Right cardiac atrium (tissue), 5 donors: ENCODE results near the gene SLC9A5. TPM values are rescaled to one million over a fixed set of nuclear protein-coding genes. Genes with fewer than 3 reads are reported as not detected.
A peak's percentile ranks its signal among the peaks of the same experiment; 100 is the strongest.

ENCODE experiments used
- ATAC-seq, 2 donors: fragments of 200-7000 bp; cut with Tn5 transposase; one replicate each; pipeline versions ENCODE4 v1.8.0 to v1.9.1; 2020; ENCODE audit warnings: moderate library complexity in 2 of 2, mild to moderate bottlenecking in 1 of 2
- DNase-seq, 3 donors: peaks; one replicate each; pipeline ENCODE4 v3.0.0-alpha.2; 2020
- H3K27ac ChIP-seq: one replicate; pipeline ENCODE4 v1.5.1; 2013; ENCODE audit warnings: mild to moderate bottlenecking, low read length, control low read depth, moderate library complexity
- H3K27me3 ChIP-seq: one replicate; pipeline ENCODE4 v1.6.1; 2013; ENCODE audit not compliant: control insufficient read depth, insufficient read depth
- H3K4me1 ChIP-seq: one replicate; pipeline ENCODE4 v1.6.1; 2013; ENCODE audit warnings: low read length; ENCODE audit not compliant: control insufficient read depth, insufficient read depth
- H3K4me3 ChIP-seq: one replicate; pipeline ENCODE4 v1.5.1; 2013; ENCODE audit warnings: low read length, control low read depth
- H3K9me3 ChIP-seq: one replicate; pipeline ENCODE4 v1.6.1; 2013; ENCODE audit warnings: low read length; ENCODE audit not compliant: control insufficient read depth
- WGBS: extraction: QIAGEN DNeasy Blood & Tissue Kit; methylation state at CpG from one replicate; pipeline ENCODE4 v1.1.7; 2013; 5-methylcytosine and 5-hydroxymethylcytosine counted together
- intact Hi-C, 4 donors: fragments of 100-400 bp; cut with DNase I; formaldehyde crosslinking; loops; one replicate each; pipeline versions ENCODE4 v1.11.0 to v1.14.0; 2022 to 2023
- polyA plus RNA-seq: library from polyadenylated mRNA; stranded (reverse); fragments of 200-250 nt; gene quantifications from one replicate; pipeline ENCODE4 v1.2.3, GENCODE V29; 2013
- total RNA-seq, 4 donors: library from RNA; stranded (reverse); fragmentation: NEBNext Ultra II Directional; extraction: Animal tissue kit (Norgen Biotek cat#: 25700); gene quantifications; one replicate each; pipeline ENCODE4 v1.2.1, GENCODE V29; 2021
- donor health status: healthy with polysubstance abuse.
- donor health status: DM: no; HTN: yes; CAD: no.
- donor health status: DM: no; HTN: no; CAD: no.
- donor health status: DM: no; HTN: yes; CAD: no; lungs with severe emphysema.
- donor health status: DM: yes; HTN: yes; CAD: no.

Gene SLC9A5
- total and polyA plus RNA-seq, 5 donors = 1.9 to 2.9 (median 2.3) TPM

DNA sequence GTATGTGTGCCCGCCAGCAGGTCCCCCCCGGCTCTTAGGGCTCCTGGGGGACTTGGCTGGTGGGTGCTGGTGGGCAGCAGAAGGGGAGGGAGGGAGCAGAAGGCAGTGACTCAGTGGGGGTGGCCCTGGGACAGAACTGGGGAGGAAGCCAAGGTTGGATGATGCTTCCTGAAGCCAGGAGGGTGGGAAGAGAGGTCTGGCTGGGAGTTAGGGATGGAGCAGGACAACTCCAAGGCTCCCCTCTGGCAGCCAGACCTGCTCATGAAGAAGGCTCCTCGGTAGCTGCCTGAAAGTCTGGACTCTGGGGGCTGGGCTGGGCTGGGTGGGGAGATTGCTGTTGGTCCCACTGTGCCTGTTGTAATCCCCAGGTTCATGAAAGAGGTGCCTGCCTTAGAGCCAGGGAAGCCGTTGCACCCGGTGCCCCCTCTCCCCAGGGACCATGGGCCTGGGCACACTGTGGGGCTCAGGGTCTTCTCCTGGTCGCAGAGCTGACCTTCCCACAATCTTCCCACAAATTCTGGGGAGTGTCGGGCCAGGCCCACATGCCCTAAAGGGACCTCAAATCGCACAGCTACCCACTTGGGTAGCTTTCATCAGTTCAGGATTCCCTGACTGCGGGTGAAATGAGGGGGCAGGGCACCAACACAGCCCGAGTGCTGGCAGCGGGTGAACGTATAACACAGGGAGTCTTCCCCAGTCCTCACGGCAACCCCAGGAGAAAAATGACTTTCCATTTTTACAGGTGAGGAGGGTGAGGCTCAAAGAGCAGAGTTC lies 29.4 kb downstream of the SLC9A5 start:
- peak overlapping the region; percentile 40 for H3K27ac ChIP-seq
- DNase-seq (peak in 1 of 3 donors; percentile 59), ATAC-seq (peak; percentile 24 to 64)
- H3K4me1 ChIP-seq = peaks cover 2% of the 10 kb centered on the region
- 68% methylated on average over 13 of the region's 13 CpGs for WGBS
- H3K27me3 ChIP-seq = no peaks in the 10 kb centered on the region
- intact Hi-C loops = no loop called here
- no peaks in the 10 kb centered on the region for H3K9me3 ChIP-seq
- H3K4me3 ChIP-seq = peak overlapping the region; percentile 59

DNA sequence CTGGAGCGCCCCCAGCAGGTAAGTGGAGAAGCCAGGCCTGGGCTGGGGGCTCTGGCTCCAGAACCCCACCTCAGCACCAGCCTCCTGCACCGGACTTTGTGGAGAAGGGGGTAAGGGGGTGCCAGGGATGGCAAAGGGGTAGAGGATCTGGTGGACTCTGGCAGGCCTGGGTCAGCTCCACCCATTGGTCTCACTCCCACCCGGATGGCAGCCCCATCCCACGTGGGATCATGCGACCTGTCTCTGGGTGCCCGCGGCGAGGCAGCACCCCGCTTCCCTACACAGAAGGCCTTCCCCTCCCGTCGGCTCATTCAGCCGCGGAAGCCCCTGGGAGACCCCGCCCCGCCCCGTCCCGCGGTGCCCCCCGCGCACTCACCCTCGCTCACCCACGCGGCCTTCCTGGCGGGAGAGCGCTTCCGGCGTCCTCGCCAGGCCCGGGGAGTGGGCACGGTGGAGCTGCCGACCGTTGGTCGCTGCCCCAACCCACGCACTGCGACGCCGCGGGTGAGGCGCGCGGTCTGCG lies 30.1 kb downstream of the SLC9A5 start:
- DNase-seq = peak; percentile 43 to 69 (median 69)

DNA sequence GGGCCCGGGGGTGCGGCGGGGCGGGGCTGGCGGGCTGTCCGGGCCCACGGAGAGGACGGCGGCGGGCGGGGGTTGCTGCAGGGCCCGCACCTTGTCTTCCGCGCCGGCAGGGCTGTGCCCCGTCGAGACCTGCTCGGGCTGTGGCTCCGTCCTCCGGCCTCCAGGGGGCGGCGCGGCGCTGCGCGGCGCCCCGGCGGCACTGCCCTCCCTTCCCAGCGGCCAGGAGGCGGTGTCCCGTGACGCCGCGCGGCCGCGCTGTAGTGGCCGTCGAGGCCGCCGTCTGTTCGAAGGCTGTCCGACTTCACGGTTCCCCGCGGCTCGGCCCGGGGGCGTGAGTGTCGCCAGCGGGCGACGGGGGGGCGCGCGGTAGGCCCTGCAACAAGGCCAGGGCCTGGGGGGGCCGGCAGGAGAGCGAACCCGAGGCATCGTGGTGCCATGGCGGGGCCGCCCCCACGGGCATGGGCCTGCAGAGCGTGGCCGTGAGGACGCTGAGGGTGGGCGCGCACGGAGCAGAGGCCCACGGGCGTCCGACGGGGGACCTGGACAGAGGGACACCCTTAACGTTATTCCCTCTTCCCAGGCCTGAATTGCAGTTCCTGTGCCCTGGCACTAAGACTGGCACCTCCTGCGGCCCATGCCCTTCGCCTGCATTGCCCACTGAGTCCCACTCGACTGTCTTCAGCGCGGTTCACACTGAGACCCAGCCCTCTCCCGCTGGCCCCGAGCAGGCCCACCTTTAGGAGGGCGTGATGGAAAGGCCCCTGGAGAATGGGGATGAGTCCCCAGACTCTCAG lies 30.7 kb downstream of the SLC9A5 start, which contains the start of gene PLEKHG4:
Gene PLEKHG4 (plus strand): TSS at position 237 of the 794 bp plus-strand sequence. CDS start 513 bp downstream, at position 750.
- Histone ChIP-seq H3K27ac (no peak within 1 kb of the TSS), H3K27me3 (no peaks in the 10 kb centered on the region), H3K9me3 (no peaks in the 10 kb centered on the region), H3K4me1 (peaks cover 2% of the 10 kb centered on the region), H3K4me3 (peak within 1 kb of the TSS; percentile 59)
- WGBS = 25% methylated on average over 83 of the region's 83 CpGs
- DNase-seq (peak; percentile 69 to 90 (median 88)), ATAC-seq (peak; percentile 83 to 88)
- intact Hi-C loops = loop anchor here in 1 of 4 donors (10.0 kb wide), 1 partner anchor 125 kb away; no protein-coding TSS in a partner anchor

More for the DNA sequence above, 30.1 kb downstream of the SLC9A5 start:
- H3K9me3 ChIP-seq = no peaks in the 10 kb centered on the region
- no peaks in the 10 kb centered on the region for H3K27me3 ChIP-seq
- H3K27ac ChIP-seq = no peak overlapping the region
- peak overlapping the region; percentile 59 for H3K4me3 ChIP-seq
- 4% methylated on average over 42 of the region's 42 CpGs for WGBS
- H3K4me1 ChIP-seq = peaks cover 2% of the 10 kb centered on the region
- ATAC-seq = peak in 1 of 2 donors; percentile 15
- intact Hi-C loops = no loop called here

DNA sequence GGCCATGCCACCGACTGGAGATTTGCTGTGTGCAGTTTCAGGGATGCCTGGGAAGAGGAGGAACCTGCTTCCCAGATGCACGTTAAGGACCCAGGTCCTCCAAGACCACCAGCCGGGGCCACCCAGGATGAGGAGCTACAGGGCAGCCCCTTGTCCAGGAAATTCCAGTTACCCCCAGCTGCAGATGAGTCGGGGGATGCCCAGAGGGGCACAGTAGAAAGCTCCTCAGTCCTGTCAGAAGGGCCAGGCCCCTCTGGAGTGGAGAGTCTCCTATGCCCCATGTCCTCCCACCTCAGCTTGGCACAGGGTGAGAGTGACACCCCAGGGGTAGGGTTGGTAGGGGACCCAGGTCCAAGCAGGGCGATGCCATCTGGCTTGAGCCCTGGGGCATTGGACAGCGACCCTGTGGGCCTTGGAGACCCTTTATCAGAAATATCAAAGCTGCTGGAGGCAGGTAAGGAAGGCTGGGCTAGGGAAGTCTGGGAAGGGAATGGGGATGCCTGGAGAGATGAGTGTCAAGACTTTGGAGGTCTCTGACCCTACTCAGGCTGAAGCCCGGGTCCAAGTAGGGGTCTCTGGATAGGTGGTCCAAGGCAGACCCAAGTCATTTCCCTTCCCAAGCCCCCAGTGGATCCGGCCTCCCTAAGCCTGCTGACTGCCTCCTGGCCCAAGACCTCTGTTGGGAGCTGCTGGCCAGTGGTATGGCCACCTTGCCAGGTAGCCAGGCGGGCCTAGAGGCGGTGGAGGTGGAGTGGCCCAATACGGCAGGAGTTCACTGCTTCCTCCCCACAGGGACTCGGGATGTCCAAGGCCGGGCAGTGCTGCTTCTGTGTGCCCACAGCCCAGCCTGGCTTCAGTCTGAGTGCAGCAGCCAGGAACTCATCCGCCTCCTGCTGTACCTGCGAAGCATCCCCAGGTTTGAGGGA lies 31.6 kb downstream of the SLC9A5 start:
- intact Hi-C loops = loop anchor here in 1 of 4 donors (10.0 kb wide), 1 partner anchor 124 kb away; no protein-coding TSS in a partner anchor
- no peaks in the 10 kb centered on the region for H3K9me3 ChIP-seq
- H3K27me3 ChIP-seq = no peaks in the 10 kb centered on the region
- no peak for DNase-seq
- no peak overlapping the region for H3K27ac ChIP-seq
- H3K4me1 ChIP-seq = peaks cover 2% of the 10 kb centered on the region
- no peak for ATAC-seq
- 95% methylated on average over 15 of the region's 15 CpGs for WGBS
- no peak overlapping the region for H3K4me3 ChIP-seq

DNA sequence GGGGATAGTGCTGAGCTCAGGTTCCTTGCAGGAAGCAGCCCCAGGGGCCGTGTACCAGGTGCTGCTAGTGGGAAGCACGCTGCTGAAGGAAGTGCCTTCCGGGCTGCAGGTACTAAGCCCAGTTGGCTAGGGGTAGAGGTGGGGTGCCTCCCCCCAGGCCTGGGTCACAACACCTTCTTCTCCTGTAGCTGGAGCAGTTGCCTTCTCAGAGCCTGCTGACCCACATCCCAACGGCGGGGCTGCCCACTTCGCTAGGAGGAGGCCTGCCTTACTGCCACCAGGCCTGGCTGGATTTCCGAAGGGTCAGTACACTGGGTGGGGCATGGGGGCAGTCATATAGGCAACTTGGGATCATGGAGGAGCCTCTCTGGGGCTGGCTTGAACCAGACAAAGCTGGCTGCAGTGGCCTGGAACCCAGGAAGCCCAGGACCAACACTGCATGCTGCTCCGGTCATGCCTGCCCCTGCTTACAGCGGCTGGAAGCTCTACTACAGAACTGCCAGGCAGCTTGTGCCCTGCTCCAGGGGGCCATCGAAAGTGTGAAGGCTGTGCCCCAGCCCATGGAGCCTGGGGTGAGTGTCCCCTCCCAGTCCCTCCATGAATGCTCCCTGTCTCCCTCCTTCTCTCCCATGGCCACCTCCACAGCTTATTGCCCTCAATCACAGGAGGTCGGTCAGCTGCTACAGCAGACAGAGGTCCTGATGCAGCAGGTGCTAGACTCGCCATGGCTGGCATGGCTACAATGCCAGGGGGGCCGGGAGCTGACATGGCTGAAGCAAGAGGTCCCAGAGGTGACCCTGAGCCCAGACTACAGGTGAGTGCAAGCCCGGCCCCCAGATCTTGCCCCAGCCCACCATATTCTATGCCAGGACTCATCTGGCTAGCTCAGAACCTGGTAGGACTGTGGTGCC lies 33.0 kb downstream of the SLC9A5 start:
- ATAC-seq (no peak), DNase-seq (no peak)
- Histone ChIP-seq H3K9me3 (no peaks in the 10 kb centered on the region), H3K4me1 (peaks cover 2% of the 10 kb centered on the region), H3K27ac (no peak overlapping the region), H3K4me3 (no peak overlapping the region), H3K27me3 (no peaks in the 10 kb centered on the region)
- intact Hi-C loops = loop anchor here in 1 of 4 donors (10.0 kb wide), 1 partner anchor 123 kb away; no protein-coding TSS in a partner anchor
- 89% methylated on average over 14 of the region's 14 CpGs for WGBS

DNA sequence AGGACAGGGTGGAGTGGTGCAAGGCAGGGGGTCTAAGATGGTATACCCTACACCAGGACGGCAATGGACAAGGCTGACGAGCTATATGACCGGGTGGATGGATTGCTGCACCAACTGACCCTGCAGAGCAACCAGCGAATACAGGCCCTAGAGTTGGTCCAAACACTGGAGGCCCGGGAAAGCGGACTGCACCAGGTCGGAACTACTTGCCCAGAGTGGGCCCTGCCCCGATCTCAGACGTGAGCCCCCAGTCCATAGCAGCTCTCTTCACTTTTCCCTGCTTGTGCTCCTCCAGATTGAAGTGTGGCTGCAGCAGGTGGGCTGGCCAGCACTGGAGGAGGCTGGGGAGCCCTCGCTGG lies 33.6 kb downstream of the SLC9A5 start:
- Histone ChIP-seq H3K27me3 (no peaks in the 10 kb centered on the region), H3K4me3 (no peak overlapping the region), H3K4me1 (peaks cover under 1% of the 10 kb centered on the region), H3K27ac (no peak overlapping the region), H3K9me3 (no peaks in the 10 kb centered on the region)
- intact Hi-C loops = loop anchor here in 1 of 4 donors (10.0 kb wide), 1 partner anchor 122 kb away; no protein-coding TSS in a partner anchor
- DNase-seq (no peak), ATAC-seq (no peak)
- 98% methylated on average over 10 of the region's 10 CpGs for WGBS

DNA sequence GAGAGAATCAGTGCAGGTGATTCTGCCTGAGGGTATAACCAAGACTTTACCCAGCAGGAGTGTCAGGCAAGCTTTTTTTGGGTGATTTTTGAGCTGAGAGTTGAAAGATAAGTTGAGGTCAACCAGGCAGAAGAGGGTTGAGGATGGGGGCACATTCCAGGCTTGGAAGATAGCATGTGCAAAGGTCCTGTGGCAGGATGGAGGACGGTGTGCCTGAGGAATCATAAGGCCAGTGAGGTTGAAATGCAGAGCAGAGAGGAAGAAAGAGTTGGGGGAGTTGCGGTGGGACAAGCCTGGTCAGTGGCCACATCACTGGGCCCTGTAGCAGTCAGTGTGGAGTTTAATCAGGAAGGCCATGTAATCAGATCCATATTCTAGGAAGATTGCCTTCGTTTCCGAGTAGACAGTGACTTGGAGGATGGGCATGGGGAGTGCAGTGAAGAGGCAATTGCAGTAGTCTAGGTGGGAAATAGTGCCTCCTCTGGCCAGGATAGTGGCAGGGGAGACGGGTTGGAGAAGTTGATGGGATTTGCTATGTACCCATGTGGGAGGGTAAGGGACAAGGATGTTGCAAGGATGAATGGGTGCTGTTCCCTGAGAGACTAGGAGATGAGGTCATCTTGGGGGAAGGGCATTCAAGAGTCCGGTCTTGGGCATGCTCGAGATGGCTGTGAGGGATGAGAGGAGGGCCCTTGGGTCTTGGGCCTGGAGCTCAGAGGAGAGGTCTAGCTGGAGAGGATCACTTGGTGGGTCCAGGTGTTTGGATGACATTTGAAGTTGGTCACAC lies 34.5 kb downstream of the SLC9A5 start:
- Histone ChIP-seq H3K9me3 (no peaks in the 10 kb centered on the region), H3K27ac (no peak overlapping the region), H3K4me3 (no peak overlapping the region), H3K4me1 (no peaks in the 10 kb centered on the region), H3K27me3 (no peaks in the 10 kb centered on the region)
- DNase-seq = no peak
- ATAC-seq = no peak
- 90% methylated on average over 7 of the region's 7 CpGs for WGBS
- intact Hi-C loops = loop anchor here in 1 of 4 donors (10.0 kb wide), 1 partner anchor 122 kb away; no protein-coding TSS in a partner anchor

DNA sequence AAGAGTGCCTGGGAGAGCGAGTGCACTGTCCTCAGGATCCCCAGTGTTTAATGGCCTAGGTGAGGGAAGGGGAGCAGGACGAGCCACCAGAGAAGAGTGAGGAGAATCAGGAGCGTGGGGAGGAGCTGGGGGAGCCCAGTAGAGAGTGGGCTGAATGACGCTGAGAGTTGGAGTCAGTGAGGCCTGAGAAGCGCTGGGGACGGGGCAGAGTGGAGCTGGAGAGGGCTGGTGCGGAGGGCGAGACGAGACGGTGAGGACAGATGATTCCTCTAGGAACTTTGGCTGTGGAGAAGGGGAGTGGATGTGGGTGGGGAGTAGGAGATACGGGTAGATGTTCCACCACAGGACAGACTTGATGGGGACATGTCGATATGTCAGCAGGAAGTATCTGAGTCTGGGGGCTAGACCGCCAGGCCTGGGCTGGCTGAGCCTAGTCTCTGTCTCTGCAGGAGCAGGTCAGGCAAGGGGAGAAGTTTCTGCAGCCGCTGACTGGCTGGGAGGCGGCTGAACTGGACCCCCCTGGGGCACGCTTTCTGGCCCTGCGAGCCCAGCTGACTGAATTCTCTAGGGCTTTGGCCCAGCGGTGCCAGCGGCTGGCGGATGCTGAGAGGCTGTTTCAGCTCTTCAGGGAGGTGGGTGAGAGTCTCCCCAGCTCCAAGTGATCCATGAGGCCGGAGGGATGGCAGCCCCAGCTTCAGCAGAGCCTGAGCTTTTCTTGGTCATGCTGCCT lies 35.2 kb downstream of the SLC9A5 start:
- Histone ChIP-seq H3K4me3 (no peak overlapping the region), H3K27me3 (no peaks in the 10 kb centered on the region), H3K4me1 (no peaks in the 10 kb centered on the region), H3K27ac (no peak overlapping the region), H3K9me3 (no peaks in the 10 kb centered on the region)
- DNase-seq (no peak), ATAC-seq (no peak)
- intact Hi-C loops = loop anchor here in 1 of 4 donors (10.0 kb wide), 1 partner anchor 121 kb away; no protein-coding TSS in a partner anchor
- 92% methylated on average over 21 of the region's 21 CpGs for WGBS
